HG02610 (cell line): ENCODE results near the gene FNDC3A.
"Not testable (repeated sequence)": the region's sequence is repeated elsewhere in the genome, so short reads cannot be mapped to it uniquely, and the experiment has no call there.

ENCODE experiments used
- ATAC-seq: cut with Tn5 transposase; IDR thresholded peaks from one replicate; pipeline ENCODE4 v1.9.1; 2021; ENCODE audit warnings: mild to moderate bottlenecking, moderate library complexity; ENCODE audit not compliant: unreplicated experiment

The FNDC3A gene

GRCh38 chr13:49132479-49133002 lies 156.8 kb downstream of the FNDC3A start:
- ATAC-seq, result no peak

DNA sequence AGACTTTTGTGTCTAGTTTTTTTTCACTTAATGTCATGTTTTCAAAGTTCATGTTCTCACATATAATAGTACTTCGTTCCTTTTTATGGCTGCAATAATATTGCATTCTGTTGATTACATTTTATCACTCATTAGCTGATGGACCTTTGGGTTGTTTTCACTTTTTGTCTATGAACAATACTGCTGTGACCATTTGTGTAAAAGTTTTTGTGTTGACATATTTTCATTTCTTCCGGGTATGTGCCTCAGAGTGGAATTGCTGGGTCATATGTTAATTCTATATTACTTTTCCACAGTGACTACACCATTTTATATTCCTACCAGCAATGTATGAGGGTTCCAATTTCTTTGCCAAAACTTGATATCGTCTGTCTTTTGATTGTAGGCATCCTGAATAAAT lies 158.6 kb downstream of the FNDC3A start:
- no peak for ATAC-seq

DNA sequence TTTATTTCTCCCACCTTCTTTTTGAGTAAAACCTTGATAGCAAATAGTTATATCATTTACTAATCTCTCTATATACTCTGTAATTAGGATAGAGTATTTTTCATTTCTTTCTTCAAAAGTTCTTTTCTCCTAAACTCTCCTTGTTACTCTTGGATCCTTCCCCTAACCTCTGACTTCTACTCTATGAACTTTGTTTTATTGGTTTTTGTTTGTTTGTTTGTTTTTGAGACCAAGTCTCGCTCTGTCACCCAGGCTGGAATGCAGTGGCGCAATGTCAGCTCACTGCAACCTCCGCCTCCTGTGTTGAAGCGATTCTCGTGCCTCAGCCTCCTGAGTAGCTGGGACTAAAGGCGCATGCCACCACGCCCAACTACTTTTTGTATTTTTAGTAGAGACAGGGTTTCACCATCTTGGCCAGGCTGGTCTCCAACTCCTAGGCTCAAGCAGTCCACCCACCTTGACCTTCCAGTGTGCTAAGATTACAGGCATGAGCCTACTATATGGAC lies 161.5 kb downstream of the FNDC3A start:
- not testable (repeated sequence) for ATAC-seq

- ATAC-seq, result no peak
Observed at GRCh38 chr13:49140910-49141611, 165.3 kb downstream of the FNDC3A start.

- no peak for ATAC-seq
Observed at GRCh38 chr13:49146950-49147355, 171.2 kb downstream of the FNDC3A start.

GRCh38 chr13:49148405-49148804 lies 172.7 kb downstream of the FNDC3A start:
- no peak for ATAC-seq

DNA sequence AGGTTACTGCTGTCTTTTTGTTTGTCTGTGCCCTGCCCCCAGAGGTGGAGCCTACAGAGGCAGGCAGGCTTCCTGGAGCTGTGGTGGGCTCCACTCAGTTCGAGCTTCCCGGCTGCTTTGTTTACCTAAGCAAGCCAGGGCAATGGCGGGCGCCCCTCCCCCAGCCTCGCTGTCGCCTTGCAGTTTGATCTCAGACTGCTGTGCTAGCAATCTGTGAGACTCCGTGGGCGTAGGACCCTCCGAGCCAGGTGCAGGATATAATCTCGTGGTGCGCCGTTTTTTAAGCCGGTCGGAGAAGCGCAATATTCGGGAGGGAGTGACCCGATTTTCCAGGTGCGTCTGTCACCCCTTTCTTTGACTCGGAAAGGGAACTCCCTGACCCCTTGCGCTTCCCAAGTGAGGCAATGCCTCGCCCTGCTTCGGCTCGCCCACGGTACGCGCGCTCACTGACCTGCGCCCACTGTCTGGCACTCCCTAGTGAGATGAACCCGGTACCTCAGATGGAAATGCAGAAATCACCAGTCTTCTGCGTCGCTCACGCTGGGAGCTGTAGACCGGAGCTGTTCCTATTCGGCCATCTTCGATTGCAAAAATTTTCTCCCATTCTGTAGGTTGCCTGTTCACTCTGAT lies 182.4 kb downstream of the FNDC3A start:
- not testable (repeated sequence) for ATAC-seq

DNA sequence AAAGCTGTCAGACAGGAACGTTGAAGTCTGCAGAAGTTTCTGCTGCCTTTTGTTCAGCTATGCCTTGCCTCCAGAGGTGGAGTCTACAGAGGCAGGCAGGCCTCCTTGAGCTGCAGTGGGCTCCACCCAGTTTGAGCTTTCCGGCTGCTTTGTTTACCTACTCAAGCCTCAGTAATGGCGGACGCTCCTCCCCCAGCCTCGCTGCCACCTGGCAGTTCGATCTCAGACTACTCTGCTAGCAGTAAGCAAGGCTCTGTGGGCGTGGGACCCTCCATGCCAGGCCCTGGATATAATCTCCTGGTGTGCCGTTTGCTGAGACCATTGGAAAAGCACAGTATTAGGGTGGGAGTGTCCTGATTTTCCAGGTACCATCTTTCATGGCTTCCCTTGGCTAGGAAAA lies 187.4 kb downstream of the FNDC3A start:
- not testable (repeated sequence) for ATAC-seq

- no peak for ATAC-seq
Observed at GRCh38 chr13:49164712-49165111, 189.0 kb downstream of the FNDC3A start.

DNA sequence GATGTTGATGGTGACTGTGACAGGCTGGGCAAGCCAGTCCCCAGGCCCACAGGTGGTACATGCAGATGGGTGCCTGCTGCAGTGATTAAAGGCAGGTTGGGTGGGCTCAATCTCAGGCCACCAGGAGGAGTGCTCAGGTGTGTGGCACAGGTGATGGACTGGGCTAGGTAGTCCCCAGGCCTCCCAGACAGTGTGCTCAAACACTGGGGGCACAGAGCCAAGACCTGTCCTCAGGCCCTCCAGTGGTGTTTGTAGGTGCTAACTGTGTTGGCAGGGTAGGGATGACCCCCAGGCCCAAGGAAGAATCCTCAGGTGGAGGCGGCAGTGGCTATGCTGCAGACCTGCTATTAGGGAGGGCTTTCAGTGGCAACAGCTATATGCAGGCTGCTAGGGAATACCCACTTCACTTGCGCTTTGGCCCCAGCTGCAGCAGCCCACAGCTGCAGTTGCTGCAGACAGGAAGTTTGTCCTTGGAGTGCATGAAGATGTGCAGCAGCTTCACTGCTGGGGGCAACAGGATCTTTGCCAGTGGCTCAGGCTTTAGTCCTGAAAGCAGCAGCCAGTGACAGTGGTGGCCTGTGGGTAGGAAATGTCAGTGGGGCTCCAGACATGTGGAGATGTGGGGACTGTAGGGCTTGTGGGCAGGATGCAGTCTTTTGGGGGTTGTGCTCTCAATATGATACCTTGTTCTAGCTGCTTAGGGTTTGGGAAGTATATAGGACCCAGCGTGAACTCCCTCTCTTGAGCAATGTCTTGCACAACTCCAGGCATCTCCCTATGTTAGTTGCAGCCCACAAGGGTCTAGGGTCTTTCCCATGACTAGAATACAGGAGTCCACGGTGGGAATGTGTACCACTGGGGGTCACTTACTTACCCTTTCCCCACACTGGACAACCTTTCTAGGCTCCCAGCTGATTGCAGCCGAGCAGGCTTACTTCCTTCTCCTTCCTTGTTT lies 190.4 kb downstream of the FNDC3A start:
- ATAC-seq, result no peak

- ATAC-seq, result no peak
Observed at GRCh38 chr13:49171359-49171758, 195.6 kb downstream of the FNDC3A start.

GRCh38 chr13:49183672-49184325 lies 208.1 kb downstream of the FNDC3A start:
- ATAC-seq, result no peak

DNA sequence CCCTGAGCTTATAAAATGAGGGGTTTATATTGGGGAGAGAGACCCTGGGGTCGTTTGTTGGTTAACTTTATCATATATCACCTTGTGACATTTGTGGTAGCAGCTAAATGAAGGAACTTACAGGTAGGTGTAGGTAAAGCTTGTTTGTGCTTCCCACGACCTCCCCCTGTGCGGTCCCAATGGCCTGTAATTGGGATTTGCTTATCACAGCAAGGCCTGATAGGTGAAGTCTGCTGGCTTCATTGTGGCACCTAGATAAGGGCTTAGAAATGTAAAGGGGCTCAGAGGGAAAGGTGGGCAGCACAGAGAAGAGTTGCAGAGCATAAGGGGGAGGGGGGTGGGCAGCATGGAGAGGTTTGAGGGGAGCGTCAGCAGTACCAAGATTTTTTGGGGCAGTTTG lies 208.9 kb downstream of the FNDC3A start:
- no peak for ATAC-seq

- peak; percentile 79 for ATAC-seq
Observed at GRCh38 chr13:49185264-49185663, 209.6 kb downstream of the FNDC3A start.

DNA sequence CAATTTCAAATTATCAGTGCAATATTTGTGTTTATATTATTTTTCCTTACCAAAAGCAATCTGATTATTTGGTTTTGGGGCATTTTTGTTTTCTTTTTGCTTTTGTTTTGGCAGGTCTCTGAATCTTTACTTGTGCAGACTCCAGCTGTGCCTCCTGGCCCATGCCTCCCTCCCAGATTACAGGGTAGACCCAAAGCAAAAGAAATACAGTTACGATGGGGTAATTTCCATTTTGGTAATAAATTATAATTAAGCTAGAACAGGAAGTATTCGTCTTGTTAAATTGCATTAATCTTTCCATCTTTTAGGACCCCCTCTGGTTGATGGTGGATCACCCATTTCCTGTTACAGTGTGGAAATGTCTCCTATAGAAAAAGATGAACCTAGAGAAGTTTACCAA lies 215.2 kb downstream of the FNDC3A start:
- no peak for ATAC-seq

DNA sequence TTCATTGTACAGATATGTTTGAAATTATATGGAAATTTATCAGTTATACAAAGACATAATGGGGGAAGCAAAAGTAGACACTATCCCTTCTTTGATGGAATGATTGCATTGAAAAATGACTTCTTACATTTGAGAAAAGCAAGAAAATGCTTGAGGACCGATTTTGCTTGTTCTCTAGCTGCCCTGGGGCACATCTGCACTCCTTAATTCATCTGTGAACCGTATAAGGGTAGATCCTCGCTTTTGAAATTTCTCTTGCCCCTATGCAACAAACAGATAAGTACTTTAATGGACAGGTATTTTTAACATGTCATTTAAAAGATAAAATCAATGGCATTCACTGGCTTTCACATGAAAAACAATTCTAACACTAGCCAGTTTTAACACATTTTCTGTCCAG lies 230.9 kb downstream of the FNDC3A start:
- ATAC-seq, result no peak

GRCh38 chr13:49208619-49209018 lies 232.9 kb downstream of the FNDC3A start:
- no peak for ATAC-seq

DNA sequence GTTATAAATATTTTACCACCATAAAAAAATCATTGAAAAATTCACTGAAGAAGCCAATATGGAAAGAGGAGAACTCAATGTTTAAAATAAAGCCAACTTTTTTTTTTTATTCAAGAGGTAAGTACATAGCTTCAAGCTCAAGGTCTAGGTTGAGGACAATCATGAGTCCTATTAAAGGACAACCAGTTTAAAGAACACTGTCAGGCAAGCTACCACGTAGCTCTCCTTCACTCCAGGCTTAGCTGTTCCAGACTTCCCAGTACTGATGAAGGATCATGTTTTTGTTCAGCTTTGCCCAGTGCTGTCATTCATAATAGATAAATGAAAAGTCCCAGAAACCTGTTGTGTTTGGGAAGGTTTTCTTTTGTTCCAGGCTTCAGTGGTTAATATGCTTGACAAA lies 234.4 kb downstream of the FNDC3A start:
- ATAC-seq, result no peak

DNA sequence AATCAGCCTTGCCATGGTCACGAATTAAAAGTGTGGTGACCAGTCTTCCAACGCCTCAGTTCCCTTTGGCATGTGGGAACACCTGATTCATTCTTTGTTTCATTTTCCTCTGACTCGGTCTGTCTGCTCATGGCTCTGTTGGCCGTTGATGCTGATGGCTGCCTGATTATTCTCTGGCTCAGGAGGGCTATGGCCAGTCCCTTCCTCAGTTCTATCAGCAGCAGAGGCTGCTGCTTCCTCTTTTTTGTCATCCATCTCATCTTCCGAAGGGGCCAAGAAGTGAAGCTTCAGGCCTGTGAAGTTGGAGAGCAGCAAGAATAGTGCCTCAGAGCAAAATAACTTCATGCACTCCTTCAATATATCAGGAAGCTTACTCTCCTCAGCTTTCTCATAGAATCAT lies 235.0 kb downstream of the FNDC3A start:
- ATAC-seq, result no peak

GRCh38 chr13:49213539-49213938 lies 237.8 kb downstream of the FNDC3A start:
- ATAC-seq, result no peak
